Liver (tissue), 3 donors: ENCODE results near the gene ISOC1.

Source experiments
- CTCF ChIP-seq: fragments of 150-350 bp; IDR thresholded peaks from 2 replicates; pipeline ENCODE4 v1.5.1; 2017; ENCODE audit warnings: improper control_type of control experiment, low read depth, low read length; ENCODE audit not compliant: missing input control
- HNF4A ChIP-seq, 2 donors: conservative IDR thresholded peaks; 2 replicates each; pipeline ENCODE4 v1.6.1; 2016; ENCODE audit warnings: antibody characterized with exemption in 2 of 2, mild to moderate bottlenecking in 2 of 2
- MAX ChIP-seq: IDR thresholded peaks from 2 replicates; pipeline ENCODE4 v1.6.1; 2016; ENCODE audit warnings: antibody characterized with exemption
- REST ChIP-seq: IDR thresholded peaks from 2 replicates; pipeline ENCODE4 v1.6.1; 2016; ENCODE audit warnings: antibody characterized with exemption, mild to moderate bottlenecking
- RXRA ChIP-seq, 2 donors: IDR thresholded peaks; 2 replicates each; pipeline ENCODE4 v1.6.1; 2017 to 2018; ENCODE audit warnings: antibody characterized with exemption in 2 of 2, mild to moderate bottlenecking in 1 of 2
- TAF1 ChIP-seq: conservative IDR thresholded peaks from 2 replicates; pipeline ENCODE4 v1.6.1; 2016; ENCODE audit warnings: antibody characterized with exemption, mild to moderate bottlenecking
- donor health status: healthy.
- donor health status: healthy.

GRCh38 chr5:129104915-129105455, 10.4 kb downstream of the ISOC1 start:
- no peak for TF ChIP-seq MAX
- no peak for TF ChIP-seq CTCF
- TF ChIP-seq HNF4A (conservative IDR thresholded peaks at IDR 0.05) = no peak
- TF ChIP-seq REST = no peak
- TF ChIP-seq RXRA (IDR thresholded peaks at IDR 0.05) = no peak
- TF ChIP-seq TAF1 = no peak
